B cell (primary cell): ENCODE data around the gene FBLN5. TPM values are rescaled to one million over a fixed set of nuclear protein-coding genes. Genes with fewer than 3 reads are reported as not detected.

Experiments
- ATAC-seq: fragments of 200-7000 bp; cut with Tn5 transposase; one replicate; pipeline ENCODE4 v1.10.0; 2021; ENCODE audit warnings: low read depth, mild to moderate bottlenecking, moderate number of reproducible peaks, moderate library complexity
- CTCF ChIA-PET: fragments of 350-600 bp; sonication (Branson Sonifier 250); formaldehyde crosslinking; loops from one replicate; lab custom pipeline; 2021; ENCODE audit warnings: antibody characterized with exemption, inconsistent platforms; lab: Charles Lee
- POLR2A ChIA-PET: fragments of 350-600 bp; sonication (Branson Sonifier 250); formaldehyde crosslinking; loops from one replicate; lab custom pipeline; 2021; ENCODE audit warnings: antibody characterized with exemption; lab: Charles Lee
- DNase-seq: peaks from one replicate; pipeline ENCODE4 v3.0.0; 2013
- H2AFZ ChIP-seq: 2 replicates; pipeline ENCODE4 v1.6.1; 2012; ENCODE audit warnings: mild to moderate bottlenecking, low read depth, low read length; ENCODE audit not compliant: insufficient read depth, poor library complexity, severe bottlenecking
- H3K27ac ChIP-seq, 2 donors: 1 replicate in 1 of 2; 2 replicates in 1 of 2; pipeline ENCODE4 v1.5.1; 2012 to 2013; ENCODE audit warnings: low read length in 2 of 2, mild to moderate bottlenecking in 2 of 2, moderate library complexity in 1 of 2
- H3K27me3 ChIP-seq, 4 experiments: fragments of 200-600 bp in 1 of 4; sonication (generic) in 1 of 4; replicated peaks in 1 of 4; 1 replicate in 2 of 4; 2 replicates in 2 of 4; pipeline versions ENCODE4 v1.6.1 to v1.7.0; 2013 to 2016; ENCODE audit warnings: low read length in 3 of 4, mild to moderate bottlenecking in 2 of 4, mixed read lengths in 1 of 4, moderate library complexity in 1 of 4; ENCODE audit not compliant: insufficient read depth in 4 of 4, control insufficient read depth in 3 of 4; ENCODE audit errors: control extremely low read depth in 1 of 4
- H3K36me3 ChIP-seq, 2 experiments: replicated peaks in 1 of 2; 1 replicate in 1 of 2; 2 replicates in 1 of 2; pipeline versions ENCODE4 v1.6.1 to v1.7.1; 2013; ENCODE audit warnings: low read length in 1 of 2; ENCODE audit not compliant: insufficient read depth in 2 of 2, control insufficient read depth in 1 of 2; ENCODE audit errors: control extremely low read depth in 1 of 2, extremely low read depth in 1 of 2
- H3K4me1 ChIP-seq, 2 donors: fragments of 200-600 bp in 1 of 2; sonication (generic) in 1 of 2; 1 replicate in 1 of 2; 2 replicates in 1 of 2; pipeline versions ENCODE4 v1.5.1 to v1.6.1; 2013 to 2017; ENCODE audit warnings: low read length in 2 of 2; ENCODE audit not compliant: control insufficient read depth in 2 of 2, insufficient read depth in 2 of 2
- H3K4me2 ChIP-seq: replicated peaks from 2 replicates; pipeline ENCODE3; 2012; ENCODE audit warnings: mild to moderate bottlenecking, low read depth, low read length; ENCODE audit not compliant: poor library complexity, severe bottlenecking
- H3K4me3 ChIP-seq, 5 experiments: fragments of 200-600 bp in 1 of 5; sonication (generic) in 1 of 5; 1 replicate in 3 of 5; 2 replicates in 2 of 5; pipeline versions ENCODE4 v1.5.1 to v1.7.0; 2011 to 2016; ENCODE audit warnings: low read length in 4 of 5, mild to moderate bottlenecking in 4 of 5, low read depth in 2 of 5, control low read depth in 1 of 5, moderate library complexity in 1 of 5; ENCODE audit not compliant: insufficient read depth in 1 of 5; ENCODE audit errors: control extremely low read depth in 1 of 5, extremely low read depth in 1 of 5
- H3K79me2 ChIP-seq: fragments of 200-600 bp; sonication (generic); one replicate; pipeline ENCODE4 v1.6.0; 2016; ENCODE audit warnings: low read length; ENCODE audit not compliant: control insufficient read depth, insufficient read depth
- H3K9ac ChIP-seq: fragments of 200-600 bp; sonication (generic); 2 replicates; pipeline ENCODE4 v1.6.1; 2017; ENCODE audit warnings: mild to moderate bottlenecking, low read length, moderate library complexity
- H3K9me3 ChIP-seq, 3 donors: one replicate each; pipeline versions ENCODE4 v1.6.1 to v1.7.1; 2013; ENCODE audit warnings: low read length in 2 of 3; ENCODE audit not compliant: control insufficient read depth in 2 of 3, insufficient read depth in 1 of 3; ENCODE audit errors: control extremely low read depth in 1 of 3
- H4K20me1 ChIP-seq: 2 replicates; pipeline ENCODE4 v1.6.0; 2012; ENCODE audit warnings: mild to moderate bottlenecking, low read length; ENCODE audit not compliant: insufficient read depth, control insufficient read depth, poor library complexity, severe bottlenecking
- H3K27ac Mint-ChIP-seq: one replicate; pipeline ENCODE4 v1.8.0; 2021; ENCODE audit warnings: mixed read lengths
- H3K27me3 Mint-ChIP-seq: one replicate; pipeline ENCODE4 v1.8.0; 2021; ENCODE audit warnings: mixed read lengths
- H3K4me1 Mint-ChIP-seq: one replicate; pipeline ENCODE4 v1.8.0; 2021; ENCODE audit warnings: mixed read lengths
- H3K4me3 Mint-ChIP-seq: one replicate; pipeline ENCODE4 v1.8.0; 2021; ENCODE audit warnings: mixed read lengths
- H3K9me3 Mint-ChIP-seq: one replicate; pipeline ENCODE4 v1.8.0; 2022; ENCODE audit warnings: mixed read lengths; ENCODE audit not compliant: insufficient read depth
- EZH2 ChIP-seq: IDR thresholded peaks from 2 replicates; pipeline ENCODE4 v1.6.1; 2012; ENCODE audit warnings: borderline replicate concordance, low read depth, mild to moderate bottlenecking, moderate library complexity, low read length; ENCODE audit not compliant: insufficient read depth, poor library complexity, severe bottlenecking
- WGBS: methylation state at CpG from one replicate; pipeline ENCODE4 v1.1.5; 2013; ENCODE audit warnings: missing lambda C conversion rate; ENCODE audit not compliant: insufficient coverage; 5-methylcytosine and 5-hydroxymethylcytosine counted together
- intact Hi-C: fragments of 100-400 bp; cut with micrococcal nuclease; formaldehyde crosslinking; loops from one replicate; pipeline ENCODE4 v1.10.0; 2022
- polyA plus RNA-seq: library from polyadenylated mRNA; depleted of rRNA; stranded (reverse); fragments of >200 nt; gene quantifications from 2 replicates; pipeline ENCODE4 v1.2.3, GENCODE V29; 2012
- total RNA-seq, 2 donors: library from RNA; stranded (reverse); fragments of 120-200 nt in 1 of 2; gene quantifications; 1 replicate in 1 of 2; 2 replicates in 1 of 2; pipeline versions ENCODE4 v1.2.3 to v1.2.4, GENCODE V29; 2013 to 2022
- TF ChIP-seq, protein P1 (sequence below): fragments of 200-600 bp; IDR thresholded peaks from one replicate; pipeline ENCODE4 v1.8.0; 2022; ENCODE audit warnings: antibody characterized with exemption, mild to moderate bottlenecking

The FBLN5 gene
- total and polyA plus RNA-seq, 2 donors (not counting 1 experiment from before 2014, with no cell fraction given): 0.31 to 0.37 TPM

DNA sequence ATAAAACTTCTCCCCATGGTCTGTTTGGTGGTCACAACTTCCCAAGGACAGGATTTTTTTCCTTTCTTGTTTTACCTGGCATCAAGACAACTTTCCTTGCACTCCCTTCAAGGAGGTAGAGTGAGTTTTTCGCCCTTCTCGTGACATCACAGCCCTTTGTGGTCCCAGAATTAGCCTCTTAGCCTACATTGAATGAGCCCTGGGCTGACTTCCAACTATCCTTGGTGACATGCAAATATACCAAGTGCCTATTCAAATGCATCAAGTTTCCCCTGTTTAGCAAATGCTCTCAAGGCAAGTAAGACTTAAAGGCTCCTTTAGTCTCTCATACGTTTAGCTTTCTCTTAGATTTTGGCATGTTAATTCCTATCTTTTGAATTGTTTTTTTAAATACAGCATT lies 116.7 kb downstream of the FBLN5 start:
- no peaks in the 10 kb centered on the region for H3K27me3 ChIP-seq
- Mint-ChIP-seq H3K27me3 (peaks cover 10% of the 10 kb centered on the region), H3K4me1 (peaks cover 22% of the 10 kb centered on the region), H3K4me3 (no peak overlapping the region), H3K9me3 (no peaks in the 10 kb centered on the region), H3K27ac (no peak overlapping the region)
- H3K79me2 ChIP-seq: no peaks in the 10 kb centered on the region
- DNase-seq: peak; percentile 17
- H2AFZ ChIP-seq: no peak overlapping the region
- H3K36me3 ChIP-seq: no peaks in the 10 kb centered on the region
- no peak overlapping the region for H3K9ac ChIP-seq
- no peaks in the 10 kb centered on the region for H4K20me1 ChIP-seq
- CTCF ChIA-PET: no interaction called here
- POLR2A ChIA-PET: no interaction called here
- TF ChIP-seq, protein P1, sequence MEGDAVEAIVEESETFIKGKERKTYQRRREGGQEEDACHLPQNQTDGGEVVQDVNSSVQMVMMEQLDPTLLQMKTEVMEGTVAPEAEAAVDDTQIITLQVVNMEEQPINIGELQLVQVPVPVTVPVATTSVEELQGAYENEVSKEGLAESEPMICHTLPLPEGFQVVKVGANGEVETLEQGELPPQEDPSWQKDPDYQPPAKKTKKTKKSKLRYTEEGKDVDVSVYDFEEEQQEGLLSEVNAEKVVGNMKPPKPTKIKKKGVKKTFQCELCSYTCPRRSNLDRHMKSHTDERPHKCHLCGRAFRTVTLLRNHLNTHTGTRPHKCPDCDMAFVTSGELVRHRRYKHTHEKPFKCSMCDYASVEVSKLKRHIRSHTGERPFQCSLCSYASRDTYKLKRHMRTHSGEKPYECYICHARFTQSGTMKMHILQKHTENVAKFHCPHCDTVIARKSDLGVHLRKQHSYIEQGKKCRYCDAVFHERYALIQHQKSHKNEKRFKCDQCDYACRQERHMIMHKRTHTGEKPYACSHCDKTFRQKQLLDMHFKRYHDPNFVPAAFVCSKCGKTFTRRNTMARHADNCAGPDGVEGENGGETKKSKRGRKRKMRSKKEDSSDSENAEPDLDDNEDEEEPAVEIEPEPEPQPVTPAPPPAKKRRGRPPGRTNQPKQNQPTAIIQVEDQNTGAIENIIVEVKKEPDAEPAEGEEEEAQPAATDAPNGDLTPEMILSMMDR: no peak
- no peak for TF ChIP-seq EZH2
- WGBS: 100% methylated on average over 2 of the region's 3 CpGs
- H3K9me3 ChIP-seq: peaks cover 0 to 6% (median 2%) of the 10 kb centered on the region in 3 donors
- no peak for ATAC-seq
- intact Hi-C loops: loop anchor here (10.0 kb wide), 2 partner anchors 316 to 766 kb away; partner anchors contain the start of genes PPP4R3A and RPS6KA5
- H3K4me1 ChIP-seq: peaks cover 6 to 17% of the 10 kb centered on the region in 2 donors
- H3K4me2 ChIP-seq: no peak overlapping the region
- no peak overlapping the region for H3K27ac ChIP-seq
- H3K4me3 ChIP-seq: no peak overlapping the region

DNA sequence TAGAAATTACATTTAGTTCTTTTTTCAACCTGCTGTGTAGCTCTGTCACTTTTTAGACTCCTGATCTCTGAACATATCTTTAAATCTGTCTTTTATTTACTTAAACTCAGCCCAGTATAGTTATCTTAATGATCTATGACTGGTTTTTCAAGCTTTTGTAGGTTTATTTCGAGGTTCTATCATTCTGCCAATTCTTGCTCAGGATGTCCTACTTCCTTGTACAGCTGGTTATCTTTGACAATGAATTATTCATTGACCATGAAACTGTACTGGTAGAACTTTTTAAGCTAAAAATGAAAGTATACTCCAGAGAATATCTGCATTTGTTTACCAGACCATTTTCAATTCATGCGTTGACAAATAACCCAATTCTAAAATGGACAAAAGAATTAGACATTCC lies 118.0 kb downstream of the FBLN5 start:
- Histone ChIP-seq H3K4me3 (no peak overlapping the region), H3K36me3 (no peaks in the 10 kb centered on the region), H3K4me1 (peaks cover 2 to 8% of the 10 kb centered on the region in 2 donors), H3K27ac (no peak overlapping the region), H2AFZ (no peak overlapping the region), H3K79me2 (no peaks in the 10 kb centered on the region), H4K20me1 (no peaks in the 10 kb centered on the region), H3K4me2 (no peak overlapping the region), H3K9me3 (peaks cover 0 to 6% (median 2%) of the 10 kb centered on the region in 3 donors), H3K27me3 (no peaks in the 10 kb centered on the region), H3K9ac (no peak overlapping the region)
- intact Hi-C loops: no loop called here
- H3K27me3 Mint-ChIP-seq: peaks cover 11% of the 10 kb centered on the region
- no CpG with 5 or more reads among the region's 2 CpGs for WGBS
- POLR2A ChIA-PET: no interaction called here
- no peak overlapping the region for H3K27ac Mint-ChIP-seq
- no peaks in the 10 kb centered on the region for H3K9me3 Mint-ChIP-seq
- TF ChIP-seq, protein P1: no peak
- peaks cover 13% of the 10 kb centered on the region for H3K4me1 Mint-ChIP-seq
- DNase-seq (no peak), ATAC-seq (no peak)
- H3K4me3 Mint-ChIP-seq: no peak overlapping the region
- CTCF ChIA-PET: interaction anchor here (0.7 to 1.5 kb wide), 2 partner anchors 18 to 44 kb away, joined by 3 read pairs; no protein-coding TSS in a partner anchor
